Measurements from ENCODE around the gene BDKRB2.

BDKRB2 gene

GRCh38 chr14:96207686-96208085, 3.0 kb downstream of the BDKRB2 start:
- H3K27me3 ChIP-seq (ENCODE audit: control insufficient read depth in 5 of 5, insufficient read depth in 4 of 5, low read length in 5 of 5) = peaks cover 7 to 29% (median 16%) of the 10 kb centered on the region in 5 donors
- no peak overlapping the region for H3K27ac ChIP-seq (ENCODE audit: low read depth, low read length)
- no peak overlapping the region for H3K4me3 ChIP-seq (ENCODE audit: low read depth in 1 of 5, low read length in 5 of 5)
- H3K9ac ChIP-seq (ENCODE audit: low read length in 5 of 5) = no peak overlapping the region
- peaks cover 2 to 35% (median 25%) of the 10 kb centered on the region in 5 donors for H3K4me1 ChIP-seq (ENCODE audit: control insufficient read depth in 5 of 5, insufficient read depth in 5 of 5, low read length in 5 of 5)
- H3K9me3 ChIP-seq (ENCODE audit: control insufficient read depth in 5 of 5, low read length in 5 of 5) = peaks cover 8 to 16% (median 13%) of the 10 kb centered on the region in 5 donors
- no peaks in the 10 kb centered on the region for H3K36me3 ChIP-seq (ENCODE audit: control insufficient read depth in 5 of 5, insufficient read depth in 5 of 5, low read length in 5 of 5)

DNA sequence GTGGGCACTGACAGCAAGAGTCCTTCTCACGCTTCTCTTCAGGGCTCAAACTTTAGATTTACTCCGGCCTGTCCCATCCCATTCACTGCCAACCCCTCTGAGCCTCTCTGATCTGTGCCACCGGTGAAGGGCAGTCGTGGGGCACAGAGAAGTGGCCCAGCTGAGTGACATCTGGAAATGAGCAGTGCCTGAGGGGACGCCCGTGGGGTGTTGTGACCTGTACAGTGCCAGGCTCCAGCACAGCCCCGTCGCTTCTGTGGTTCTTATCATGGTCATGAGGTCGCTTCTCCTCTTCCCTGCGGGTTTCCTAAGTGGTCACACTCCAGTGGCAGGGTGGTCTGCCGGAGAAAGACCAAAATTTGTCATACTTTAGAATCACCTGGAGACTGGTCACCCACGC, 4.1 kb downstream of the BDKRB2 start:
- H3K27me3 ChIP-seq (ENCODE audit: control insufficient read depth in 5 of 5, insufficient read depth in 4 of 5, low read length in 5 of 5) = peaks cover 4 to 21% (median 13%) of the 10 kb centered on the region in 5 donors
- H3K9ac ChIP-seq (ENCODE audit: low read length in 5 of 5) = no peak overlapping the region
- peaks cover 8 to 18% (median 14%) of the 10 kb centered on the region in 5 donors for H3K9me3 ChIP-seq (ENCODE audit: control insufficient read depth in 5 of 5, low read length in 5 of 5)
- peaks cover 2 to 33% (median 23%) of the 10 kb centered on the region in 5 donors for H3K4me1 ChIP-seq (ENCODE audit: control insufficient read depth in 5 of 5, insufficient read depth in 5 of 5, low read length in 5 of 5)
- no peak overlapping the region for H3K27ac ChIP-seq (ENCODE audit: low read depth, low read length)
- H3K4me3 ChIP-seq (ENCODE audit: low read depth in 1 of 5, low read length in 5 of 5) = no peak overlapping the region
- H3K36me3 ChIP-seq (ENCODE audit: control insufficient read depth in 5 of 5, insufficient read depth in 5 of 5, low read length in 5 of 5) = no peaks in the 10 kb centered on the region

DNA sequence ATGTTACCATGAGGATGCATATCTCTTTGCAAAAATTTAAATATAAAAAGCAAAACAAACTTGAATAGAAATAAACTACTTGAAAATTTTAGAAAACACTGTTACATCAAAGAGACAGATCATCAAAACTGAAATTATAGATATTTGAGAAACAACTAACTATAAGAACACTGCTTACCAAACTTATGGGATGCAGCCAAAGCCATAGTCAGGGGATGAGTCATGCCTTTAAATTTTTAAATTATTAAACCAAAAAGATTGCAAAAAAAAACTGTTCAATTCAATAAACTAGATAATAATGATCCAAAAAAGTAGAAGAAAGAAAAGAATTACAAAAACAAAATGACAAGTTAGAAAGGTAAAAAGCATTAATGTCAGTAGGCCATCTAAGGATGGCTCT, 7.5 kb downstream of the BDKRB2 start:
- H3K4me3 ChIP-seq (ENCODE audit: low read depth in 1 of 5, low read length in 5 of 5) = no peak overlapping the region
- H3K27me3 ChIP-seq (ENCODE audit: control insufficient read depth in 5 of 5, insufficient read depth in 4 of 5, low read length in 5 of 5) = no peaks in the 10 kb centered on the region
- H3K36me3 ChIP-seq (ENCODE audit: control insufficient read depth in 5 of 5, insufficient read depth in 5 of 5, low read length in 5 of 5) = no peaks in the 10 kb centered on the region
- H3K27ac ChIP-seq (ENCODE audit: low read depth, low read length) = no peak overlapping the region
- no peak overlapping the region for H3K9ac ChIP-seq (ENCODE audit: low read length in 5 of 5)
- peaks cover 8 to 18% (median 14%) of the 10 kb centered on the region in 5 donors for H3K9me3 ChIP-seq (ENCODE audit: control insufficient read depth in 5 of 5, low read length in 5 of 5)
- H3K4me1 ChIP-seq (ENCODE audit: control insufficient read depth in 5 of 5, insufficient read depth in 5 of 5, low read length in 5 of 5) = peaks cover 0 to 14% (median 0%) of the 10 kb centered on the region in 5 donors

- H3K27ac ChIP-seq (ENCODE audit: low read depth, low read length) = no peak overlapping the region
- H3K36me3 ChIP-seq (ENCODE audit: control insufficient read depth in 5 of 5, insufficient read depth in 5 of 5, low read length in 5 of 5) = no peaks in the 10 kb centered on the region
- no peak overlapping the region for H3K9ac ChIP-seq (ENCODE audit: low read length in 5 of 5)
- peaks cover 8 to 18% (median 14%) of the 10 kb centered on the region in 5 donors for H3K9me3 ChIP-seq (ENCODE audit: control insufficient read depth in 5 of 5, low read length in 5 of 5)
- no peaks in the 10 kb centered on the region for H3K27me3 ChIP-seq (ENCODE audit: control insufficient read depth in 5 of 5, insufficient read depth in 4 of 5, low read length in 5 of 5)
- peaks cover 0 to 16% (median 0%) of the 10 kb centered on the region in 5 donors for H3K4me1 ChIP-seq (ENCODE audit: control insufficient read depth in 5 of 5, insufficient read depth in 5 of 5, low read length in 5 of 5)
- H3K4me3 ChIP-seq (ENCODE audit: low read depth in 1 of 5, low read length in 5 of 5) = no peak overlapping the region
Observed at GRCh38 chr14:96212896-96213295, 8.3 kb downstream of the BDKRB2 start.

DNA sequence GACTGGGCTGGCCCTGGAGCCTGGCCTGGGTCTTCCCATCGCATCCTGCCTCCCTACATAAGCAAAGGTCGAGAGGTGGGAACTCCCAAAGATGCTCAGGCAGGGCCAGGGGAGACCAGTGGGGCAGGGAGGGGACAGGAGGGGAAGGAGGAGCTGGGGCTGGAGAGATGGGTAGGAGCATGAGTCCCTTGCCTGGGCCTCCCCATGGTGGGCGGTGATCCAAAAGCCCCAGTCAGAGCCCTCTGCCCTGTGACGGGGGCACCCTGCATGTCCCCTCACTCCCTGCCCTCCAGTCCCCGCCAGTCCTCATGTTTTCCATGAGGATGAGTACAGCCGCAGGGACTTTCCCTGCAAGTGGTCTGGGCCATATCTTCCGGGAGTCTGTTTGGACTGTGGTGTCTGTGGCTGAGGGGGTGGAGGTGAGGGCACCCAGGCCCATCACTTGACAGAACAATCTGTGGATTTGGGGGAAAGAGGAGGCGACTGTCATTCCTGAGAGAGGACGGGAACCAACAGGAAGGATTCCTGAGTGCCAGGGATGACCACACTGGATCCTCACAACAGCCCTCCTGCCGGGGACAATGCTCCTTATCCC, 9.3 kb downstream of the BDKRB2 start:
- no peaks in the 10 kb centered on the region for H3K36me3 ChIP-seq (ENCODE audit: control insufficient read depth in 5 of 5, insufficient read depth in 5 of 5, low read length in 5 of 5)
- H3K27ac ChIP-seq (ENCODE audit: low read depth, low read length) = no peak overlapping the region
- H3K4me3 ChIP-seq (ENCODE audit: low read depth in 1 of 5, low read length in 5 of 5) = no peak overlapping the region
- peaks cover 8 to 18% (median 14%) of the 10 kb centered on the region in 5 donors for H3K9me3 ChIP-seq (ENCODE audit: control insufficient read depth in 5 of 5, low read length in 5 of 5)
- H3K4me1 ChIP-seq (ENCODE audit: control insufficient read depth in 5 of 5, insufficient read depth in 5 of 5, low read length in 5 of 5) = peaks cover 0 to 16% (median 0%) of the 10 kb centered on the region in 5 donors
- H3K9ac ChIP-seq (ENCODE audit: low read length in 5 of 5) = no peak overlapping the region
- H3K27me3 ChIP-seq (ENCODE audit: control insufficient read depth in 5 of 5, insufficient read depth in 4 of 5, low read length in 5 of 5) = no peaks in the 10 kb centered on the region

- no peak overlapping the region for H3K27ac ChIP-seq (ENCODE audit: low read depth, low read length)
- H3K9me3 ChIP-seq (ENCODE audit: control insufficient read depth in 5 of 5, low read length in 5 of 5) = peaks cover 8 to 18% (median 14%) of the 10 kb centered on the region in 5 donors
Observed at GRCh38 chr14:96214793-96215192, 10.2 kb downstream of the BDKRB2 start.

GRCh38 chr14:96215452-96216244, 11.0 kb downstream of the BDKRB2 start:
- H3K9me3 ChIP-seq (ENCODE audit: control insufficient read depth in 5 of 5, low read length in 5 of 5) = peaks cover 8 to 18% (median 14%) of the 10 kb centered on the region in 5 donors
- H3K4me3 ChIP-seq (ENCODE audit: low read depth in 1 of 5, low read length in 5 of 5) = no peak overlapping the region
- peaks cover 0 to 16% (median 0%) of the 10 kb centered on the region in 5 donors for H3K4me1 ChIP-seq (ENCODE audit: control insufficient read depth in 5 of 5, insufficient read depth in 5 of 5, low read length in 5 of 5)
- no peaks in the 10 kb centered on the region for H3K36me3 ChIP-seq (ENCODE audit: control insufficient read depth in 5 of 5, insufficient read depth in 5 of 5, low read length in 5 of 5)
- H3K9ac ChIP-seq (ENCODE audit: low read length in 5 of 5) = no peak overlapping the region
- peaks cover 0 to under 1% (median 0%) of the 10 kb centered on the region in 5 donors for H3K27me3 ChIP-seq (ENCODE audit: control insufficient read depth in 5 of 5, insufficient read depth in 4 of 5, low read length in 5 of 5)
- no peak overlapping the region for H3K27ac ChIP-seq (ENCODE audit: low read depth, low read length)

More at GRCh38 chr14:96214793-96215192, 10.2 kb downstream of the BDKRB2 start:
- Histone ChIP-seq H3K36me3 (ENCODE audit: control insufficient read depth in 5 of 5, insufficient read depth in 5 of 5, low read length in 5 of 5) (no peaks in the 10 kb centered on the region), H3K27me3 (ENCODE audit: control insufficient read depth in 5 of 5, insufficient read depth in 4 of 5, low read length in 5 of 5) (no peaks in the 10 kb centered on the region), H3K4me1 (ENCODE audit: control insufficient read depth in 5 of 5, insufficient read depth in 5 of 5, low read length in 5 of 5) (peaks cover 0 to 16% (median 0%) of the 10 kb centered on the region in 5 donors), H3K9ac (ENCODE audit: low read length in 5 of 5) (no peak overlapping the region), H3K4me3 (ENCODE audit: low read depth in 1 of 5, low read length in 5 of 5) (no peak overlapping the region)

DNA sequence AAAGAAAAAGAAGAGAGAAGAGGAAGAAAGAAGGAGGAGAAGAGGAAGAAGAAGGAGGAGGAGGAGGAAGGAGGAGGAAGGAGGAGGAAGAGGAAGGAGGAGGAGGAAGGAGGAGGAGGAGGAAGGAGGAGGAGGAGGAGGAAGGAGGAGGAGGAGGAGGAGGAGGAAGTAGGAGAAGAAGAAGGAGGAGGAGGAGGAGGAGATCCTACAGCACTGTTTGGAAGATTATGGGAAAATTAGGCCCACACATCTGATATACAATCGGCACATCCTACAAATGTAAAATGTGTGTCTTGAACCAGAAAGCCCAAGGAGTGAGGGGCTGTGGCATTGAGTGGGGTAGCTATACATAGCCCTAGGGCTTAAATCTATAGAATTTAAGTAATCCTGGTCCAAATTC, 12.0 kb downstream of the BDKRB2 start:
- Histone ChIP-seq H3K27ac (ENCODE audit: low read depth, low read length) (no peak overlapping the region), H3K9ac (ENCODE audit: low read length in 5 of 5) (no peak overlapping the region), H3K27me3 (ENCODE audit: control insufficient read depth in 5 of 5, insufficient read depth in 4 of 5, low read length in 5 of 5) (peaks cover 0 to 6% (median 0%) of the 10 kb centered on the region in 5 donors), H3K9me3 (ENCODE audit: control insufficient read depth in 5 of 5, low read length in 5 of 5) (peaks cover 7 to 11% (median 8%) of the 10 kb centered on the region in 5 donors), H3K4me3 (ENCODE audit: low read depth in 1 of 5, low read length in 5 of 5) (no peak overlapping the region), H3K36me3 (ENCODE audit: control insufficient read depth in 5 of 5, insufficient read depth in 5 of 5, low read length in 5 of 5) (no peaks in the 10 kb centered on the region), H3K4me1 (ENCODE audit: control insufficient read depth in 5 of 5, insufficient read depth in 5 of 5, low read length in 5 of 5) (peaks cover 0 to 16% (median 0%) of the 10 kb centered on the region in 5 donors)

GRCh38 chr14:96217376-96217913, 12.8 kb downstream of the BDKRB2 start:
- H3K27me3 ChIP-seq (ENCODE audit: control insufficient read depth in 5 of 5, insufficient read depth in 4 of 5, low read length in 5 of 5) = peaks cover 0 to 6% (median 0%) of the 10 kb centered on the region in 5 donors
- H3K27ac ChIP-seq (ENCODE audit: low read depth, low read length) = no peak overlapping the region
- no peak overlapping the region for H3K9ac ChIP-seq (ENCODE audit: low read length in 5 of 5)
- H3K4me1 ChIP-seq (ENCODE audit: control insufficient read depth in 5 of 5, insufficient read depth in 5 of 5, low read length in 5 of 5) = peaks cover 0 to 16% (median 0%) of the 10 kb centered on the region in 5 donors
- H3K36me3 ChIP-seq (ENCODE audit: control insufficient read depth in 5 of 5, insufficient read depth in 5 of 5, low read length in 5 of 5) = no peaks in the 10 kb centered on the region
- no peak overlapping the region for H3K4me3 ChIP-seq (ENCODE audit: low read depth in 1 of 5, low read length in 5 of 5)
- peaks cover 2 to 4% (median 3%) of the 10 kb centered on the region in 5 donors for H3K9me3 ChIP-seq (ENCODE audit: control insufficient read depth in 5 of 5, low read length in 5 of 5)
